ENCODE data around the gene ZC3H7A. TPM values are rescaled to one million over a fixed set of nuclear protein-coding genes. Genes with fewer than 3 reads are reported as not detected.

ZC3H7A gene
- total RNA-seq, 1 donor from 2014 or later, result 62.1 TPM

DNA sequence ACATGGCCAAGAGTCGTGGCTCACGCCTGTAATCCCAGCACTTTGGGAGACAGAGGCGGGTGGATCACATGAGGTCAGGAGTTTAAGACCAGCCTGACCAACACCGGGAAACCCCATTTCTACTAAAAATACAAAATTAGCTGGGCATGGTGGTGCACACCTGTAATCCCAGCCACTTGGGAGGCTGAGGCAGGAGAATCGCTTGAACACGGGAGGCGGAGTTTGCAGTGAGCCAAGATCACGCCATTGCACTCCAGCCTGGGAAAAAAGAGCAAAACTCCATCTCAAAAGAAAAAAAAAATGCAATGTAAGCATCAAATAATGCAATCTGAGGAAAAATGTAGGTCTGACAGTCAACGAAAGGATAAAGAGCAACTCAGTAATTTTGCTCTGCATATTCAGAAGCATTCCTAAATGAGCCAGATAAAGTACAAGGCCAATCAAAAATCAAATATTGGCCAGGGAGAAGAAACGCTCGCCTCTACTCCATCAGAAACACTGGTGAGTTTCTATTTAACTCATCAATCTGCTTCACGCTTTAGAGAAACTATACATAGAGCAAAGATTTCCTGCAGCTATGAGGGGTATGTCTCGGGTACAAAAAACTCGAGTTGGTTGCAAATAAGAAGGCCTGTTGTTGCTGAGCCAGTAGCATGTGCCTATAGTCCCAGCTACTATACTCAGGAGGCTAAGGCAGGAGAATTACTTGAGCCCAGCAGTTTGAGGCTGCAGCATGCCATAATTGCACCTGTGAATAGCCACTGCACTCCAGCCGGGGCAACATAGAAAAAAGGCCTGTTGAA lies 58.1 kb downstream of the ZC3H7A start:
- no peak for DNase-seq (ENCODE audit: extremely low read depth, low read depth, low spot score)

DNA sequence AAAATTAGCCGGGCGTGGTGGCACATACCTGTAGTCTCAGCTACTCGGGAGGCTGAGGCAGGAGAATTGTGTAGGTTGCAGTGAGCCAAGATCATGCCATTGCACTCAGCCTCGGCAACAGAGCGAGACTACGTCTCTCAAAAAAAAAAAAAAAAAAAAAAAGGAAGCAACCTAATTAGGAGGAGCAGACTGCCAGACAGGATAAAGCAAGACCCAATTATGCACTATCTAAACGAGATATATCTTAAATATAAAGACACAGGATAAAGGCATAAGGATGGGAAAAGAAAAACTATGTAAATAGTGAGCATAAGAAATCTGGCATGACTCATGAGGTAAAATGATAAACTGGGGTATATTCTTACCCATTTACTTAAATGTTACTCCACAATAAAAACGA lies 59.3 kb downstream of the ZC3H7A start:
- no peak for DNase-seq (ENCODE audit: extremely low read depth, low read depth, low spot score)

DNA sequence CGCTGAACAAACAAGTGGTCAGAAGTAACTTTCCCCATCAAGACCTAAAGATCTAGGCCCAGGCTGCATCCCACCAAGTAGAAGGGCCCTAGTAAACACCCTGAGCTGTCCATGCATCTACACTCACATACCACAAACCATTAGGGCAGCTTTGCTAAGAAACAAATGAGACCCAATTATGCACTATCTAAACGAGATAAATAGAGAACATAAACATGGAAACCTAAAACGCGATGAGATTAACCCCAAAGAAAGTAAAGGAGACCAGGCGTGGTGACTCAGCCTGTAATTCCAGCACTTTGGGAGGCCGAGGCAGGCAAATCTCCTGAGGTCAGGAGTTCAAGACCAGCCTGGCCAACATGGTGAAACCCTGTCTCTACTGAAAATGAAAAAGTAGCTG lies 60.2 kb downstream of the ZC3H7A start:
- DNase-seq (ENCODE audit: extremely low read depth, low read depth, low spot score), result no peak

DNA sequence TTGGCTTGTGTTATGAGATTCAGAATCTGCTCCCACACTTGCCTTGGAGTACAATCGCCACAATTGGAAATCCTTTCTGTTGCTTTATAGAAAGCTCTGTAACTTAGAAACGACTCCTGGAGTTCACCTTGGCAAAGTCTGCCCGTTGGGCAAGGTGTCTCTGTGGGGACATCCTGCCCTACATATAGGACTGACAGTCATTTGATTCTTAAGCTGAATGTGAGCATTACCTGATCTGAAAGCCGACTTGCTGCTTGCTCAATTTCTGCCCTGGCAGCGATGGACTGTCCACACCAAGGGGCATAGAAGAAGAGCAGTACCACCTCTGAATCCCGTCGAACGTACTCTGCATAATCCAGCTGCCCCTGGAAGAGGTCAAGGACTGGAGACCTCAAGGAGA lies 61.3 kb downstream of the ZC3H7A start:
- no peak for DNase-seq (ENCODE audit: extremely low read depth, low read depth, low spot score)

DNA sequence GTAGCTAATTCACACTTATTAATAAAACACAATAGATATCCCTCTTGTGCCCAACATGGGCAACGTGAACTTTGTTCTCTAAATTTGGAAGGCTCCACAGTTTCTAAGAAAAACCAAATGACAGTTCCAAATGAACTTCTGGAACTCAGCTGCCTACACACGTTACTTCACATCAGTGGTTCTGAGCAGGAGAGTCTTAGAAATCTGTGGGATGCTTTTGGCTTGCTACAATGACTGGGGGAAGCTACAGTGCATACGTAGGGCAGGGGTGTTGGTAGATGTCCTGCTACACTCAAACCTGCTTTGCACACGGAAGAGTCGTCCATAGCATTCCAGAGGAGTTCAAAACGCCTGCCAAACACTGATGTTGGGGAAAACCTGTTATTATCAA lies 62.4 kb downstream of the ZC3H7A start:
- DNase-seq (ENCODE audit: extremely low read depth, low read depth, low spot score), result no peak

DNA sequence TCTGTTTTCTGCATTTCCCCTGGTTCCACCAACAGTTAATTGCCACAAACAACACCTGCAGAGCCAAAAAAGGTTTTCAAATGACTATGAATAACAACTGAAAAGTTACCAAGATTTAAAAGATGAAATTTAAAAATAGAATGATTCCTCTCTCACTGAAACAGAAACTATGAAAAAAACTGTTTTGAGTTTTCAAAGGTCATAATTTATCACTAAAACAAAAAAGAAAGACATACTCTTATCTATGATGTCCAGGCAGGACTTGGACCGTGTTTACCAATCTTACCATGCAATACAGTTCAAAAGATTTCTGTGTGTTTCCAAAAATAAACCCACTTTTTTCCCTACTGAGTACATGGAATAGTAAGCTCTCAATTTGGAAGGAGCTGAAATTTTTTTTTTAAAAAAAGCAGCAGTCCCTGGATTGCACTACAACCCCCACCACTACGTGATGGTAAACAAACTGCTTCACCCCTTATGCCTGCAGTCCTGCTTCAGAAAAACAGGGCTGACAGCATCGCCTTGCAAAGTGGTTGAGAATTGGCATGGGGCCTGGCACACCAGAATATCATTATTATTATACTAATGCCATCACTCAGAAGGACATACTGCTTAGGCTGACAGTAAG lies 62.9 kb downstream of the ZC3H7A start:
- DNase-seq (ENCODE audit: extremely low read depth, low read depth, low spot score), result no peak

DNA sequence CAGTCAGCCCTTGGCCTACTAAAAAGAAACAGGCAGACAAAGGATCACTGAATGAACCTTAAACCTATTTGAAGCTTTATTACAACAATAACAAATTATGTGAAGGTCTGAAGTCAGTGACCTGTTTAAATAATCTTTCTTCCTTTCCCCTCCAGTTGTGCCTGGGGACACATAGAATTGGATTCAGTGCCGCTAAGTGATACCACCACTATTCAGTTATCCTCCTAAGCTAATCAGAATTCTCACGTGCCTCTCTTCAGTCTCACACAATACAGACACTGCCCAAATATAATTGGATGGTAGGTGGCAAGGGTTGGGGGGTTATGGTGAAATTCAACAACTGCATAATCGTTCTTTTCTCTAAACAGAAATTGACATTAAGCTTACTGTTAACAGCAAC lies 65.8 kb downstream of the ZC3H7A start:
- no peak for DNase-seq (ENCODE audit: extremely low read depth, low read depth, low spot score)

DNA sequence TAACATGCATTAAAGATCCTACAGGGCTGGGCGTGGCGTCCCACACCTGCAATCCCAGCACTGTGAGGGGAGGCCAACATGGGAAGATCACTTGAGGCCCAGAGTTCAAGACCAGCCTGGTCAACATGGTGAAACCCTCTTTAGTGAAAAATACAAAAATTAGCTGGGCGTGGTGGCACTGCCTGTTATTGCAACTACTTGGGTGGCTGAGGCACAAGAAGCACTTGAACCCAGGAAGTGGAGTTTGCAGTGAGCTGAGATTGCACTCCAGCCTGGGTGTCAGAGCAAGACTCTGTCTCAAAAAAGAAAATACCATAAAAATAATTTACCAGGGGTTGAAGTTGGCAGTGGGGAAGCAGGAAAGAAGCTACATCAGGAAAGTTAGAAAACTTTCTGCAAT lies 67.3 kb downstream of the ZC3H7A start:
- no peak for DNase-seq (ENCODE audit: extremely low read depth, low read depth, low spot score)

DNA sequence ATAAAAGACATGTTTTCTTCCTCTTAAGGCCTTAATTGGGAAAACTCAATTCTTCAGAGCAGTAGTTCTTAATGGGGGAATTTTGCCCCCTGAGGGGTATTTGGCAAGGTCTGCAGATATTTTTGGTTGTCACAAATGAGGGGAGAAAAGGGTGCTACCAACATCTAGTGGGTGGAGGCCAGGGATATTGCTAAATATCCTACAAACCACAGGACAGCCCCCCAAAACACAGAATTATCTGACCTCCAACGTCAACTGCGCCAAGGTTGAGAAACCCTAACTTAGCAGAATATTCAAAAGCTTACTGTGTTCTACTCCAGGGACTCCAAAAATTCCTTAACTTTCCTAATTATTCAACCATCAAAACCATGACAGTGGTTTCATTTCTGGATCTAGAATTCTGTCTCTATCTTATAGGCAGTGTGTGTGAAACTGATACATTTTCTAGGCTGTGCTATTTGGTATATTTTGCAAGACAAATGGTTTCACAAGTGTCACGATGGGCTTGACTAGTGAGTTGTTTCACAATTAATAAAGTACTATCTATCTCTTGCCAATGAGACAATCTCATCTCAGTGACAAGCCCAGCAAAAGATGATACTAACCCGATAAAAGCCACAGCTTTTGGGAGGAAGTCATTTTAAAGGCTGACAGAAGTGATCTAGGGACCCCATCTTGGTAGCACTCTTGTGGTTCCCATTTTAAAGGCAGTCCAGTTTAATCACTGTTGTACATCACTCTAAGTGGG lies 69.1 kb downstream of the ZC3H7A start:
- no peak for DNase-seq (ENCODE audit: extremely low read depth, low read depth, low spot score)

DNA sequence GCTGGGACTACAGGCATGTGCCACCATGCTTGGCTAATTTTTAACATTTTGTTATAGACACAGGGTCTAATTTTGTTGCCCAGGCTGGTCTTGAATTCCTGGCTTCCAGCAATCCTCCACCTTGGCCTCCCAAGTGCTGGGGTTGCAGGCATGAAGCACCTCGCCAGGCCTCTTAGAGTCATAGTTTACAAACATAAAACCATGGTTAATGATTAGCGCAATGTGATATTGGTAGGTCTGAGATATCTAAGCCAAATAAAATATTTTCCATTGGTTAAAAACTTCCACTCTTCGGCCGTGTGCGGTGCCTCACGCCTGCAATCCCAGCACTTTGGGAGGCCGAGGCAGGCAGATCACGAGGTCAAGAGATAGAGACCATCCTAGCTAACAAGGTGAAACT lies 71.0 kb downstream of the ZC3H7A start:
- no peak for DNase-seq (ENCODE audit: extremely low read depth, low read depth, low spot score)

DNA sequence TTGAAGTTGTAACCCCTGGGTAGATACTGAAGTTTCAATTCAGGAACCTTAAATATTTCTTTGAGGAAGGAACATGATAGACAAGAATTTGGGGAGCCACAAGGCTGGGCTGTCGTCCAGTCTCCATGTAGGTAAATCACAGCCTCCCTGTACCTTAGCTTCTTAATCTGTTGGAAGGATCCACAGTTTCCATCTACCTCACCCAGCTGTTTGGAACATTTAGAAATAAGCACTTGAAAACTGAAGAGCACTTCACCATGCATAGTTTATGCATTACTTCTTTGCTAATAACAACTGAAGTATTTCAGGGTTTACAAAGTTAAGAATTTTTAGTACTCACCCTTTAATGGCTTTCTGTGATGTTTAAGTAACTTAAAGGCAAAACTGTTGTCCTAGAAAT lies 71.6 kb downstream of the ZC3H7A start:
- DNase-seq (ENCODE audit: extremely low read depth, low read depth, low spot score), result no peak

DNA sequence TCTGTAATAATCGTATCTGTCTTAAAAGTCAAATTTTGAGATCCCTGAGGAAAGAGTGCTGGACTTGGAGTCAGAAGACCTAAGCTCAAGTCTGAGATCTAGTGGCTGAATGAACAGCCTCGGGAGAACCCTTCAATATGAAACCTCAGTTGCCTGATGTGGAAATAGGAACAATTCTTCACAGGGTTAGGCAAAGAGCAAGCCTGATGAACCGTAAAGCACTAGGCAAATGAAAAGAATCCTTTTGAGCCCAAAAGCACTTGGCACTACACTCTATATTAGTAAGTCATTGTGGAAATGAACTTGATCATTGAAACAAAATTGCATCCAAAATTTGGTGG lies 74.6 kb downstream of the ZC3H7A start:
- DNase-seq (ENCODE audit: extremely low read depth, low read depth, low spot score), result no peak

DNA sequence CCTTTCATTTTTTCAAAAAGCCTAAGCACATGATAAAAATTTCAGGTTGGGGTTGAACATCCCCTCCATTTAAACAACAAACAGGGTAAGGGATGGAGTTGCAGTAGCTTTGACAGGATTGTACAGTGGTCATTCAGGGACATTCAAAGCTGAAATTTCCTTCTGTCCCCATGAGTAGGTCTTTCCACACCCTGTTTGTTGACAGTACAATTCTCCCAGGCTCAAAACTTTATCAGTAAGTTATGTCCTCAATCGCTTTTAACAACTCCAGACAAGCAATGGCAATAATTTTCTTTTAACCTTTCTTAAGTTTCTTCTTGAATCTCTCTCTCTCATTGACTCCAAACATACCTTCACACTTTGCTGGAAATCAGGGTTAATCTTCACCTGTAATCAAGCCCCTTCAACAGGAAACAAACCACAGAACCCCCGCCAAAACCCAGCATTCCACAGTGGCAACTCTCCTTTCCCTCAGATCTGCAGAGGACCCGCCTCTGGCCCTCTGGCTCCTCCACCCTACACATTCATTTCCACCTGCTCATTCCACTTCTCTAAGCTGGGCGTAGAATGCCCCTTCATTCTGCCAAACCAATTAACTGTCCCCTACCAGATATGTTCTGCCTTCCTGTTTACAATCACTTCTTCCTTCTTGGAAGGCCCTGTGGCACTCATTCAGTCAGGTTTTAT lies 75.1 kb downstream of the ZC3H7A start:
- DNase-seq (ENCODE audit: extremely low read depth, low read depth, low spot score), result no peak

DNA sequence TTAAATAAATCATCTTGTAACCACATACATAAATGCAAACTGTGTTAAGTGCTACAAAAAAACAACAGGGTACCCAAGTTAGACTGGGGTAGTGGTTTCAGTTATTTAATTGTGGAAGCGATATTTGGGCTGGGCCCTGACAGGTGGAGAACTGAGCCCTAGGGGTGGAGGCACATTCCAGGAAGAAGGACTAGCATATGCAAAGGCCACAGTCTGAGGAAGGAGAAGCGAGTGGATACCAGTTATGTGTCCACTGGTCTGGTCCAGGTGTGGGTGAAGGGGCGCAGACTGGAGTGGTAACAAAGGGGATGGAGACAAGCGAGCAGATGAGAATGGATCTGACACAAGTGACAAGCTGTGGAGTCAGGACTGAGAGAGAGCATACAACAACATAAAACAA lies 77.3 kb downstream of the ZC3H7A start:
- DNase-seq (ENCODE audit: extremely low read depth, low read depth, low spot score), result no peak

DNA sequence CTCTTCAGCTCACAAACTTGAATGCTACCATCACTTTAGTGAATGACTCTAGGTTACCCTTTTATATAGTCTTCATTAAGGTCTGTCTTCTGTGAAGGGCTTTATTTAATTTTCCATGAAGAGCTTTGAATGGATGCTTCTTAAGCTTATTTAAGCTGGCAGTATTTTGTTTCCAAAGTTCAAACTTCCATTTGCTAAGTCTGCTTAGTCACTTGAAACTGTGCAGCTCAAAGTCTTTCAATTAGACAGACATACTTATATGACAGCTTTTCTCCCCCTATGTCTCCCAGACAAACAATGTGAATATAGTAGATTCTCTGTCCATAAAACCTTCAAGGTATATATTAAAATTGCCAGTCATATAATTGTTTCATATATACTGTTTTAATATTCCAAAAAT lies 77.9 kb downstream of the ZC3H7A start:
- DNase-seq (ENCODE audit: extremely low read depth, low read depth, low spot score), result no peak

DNA sequence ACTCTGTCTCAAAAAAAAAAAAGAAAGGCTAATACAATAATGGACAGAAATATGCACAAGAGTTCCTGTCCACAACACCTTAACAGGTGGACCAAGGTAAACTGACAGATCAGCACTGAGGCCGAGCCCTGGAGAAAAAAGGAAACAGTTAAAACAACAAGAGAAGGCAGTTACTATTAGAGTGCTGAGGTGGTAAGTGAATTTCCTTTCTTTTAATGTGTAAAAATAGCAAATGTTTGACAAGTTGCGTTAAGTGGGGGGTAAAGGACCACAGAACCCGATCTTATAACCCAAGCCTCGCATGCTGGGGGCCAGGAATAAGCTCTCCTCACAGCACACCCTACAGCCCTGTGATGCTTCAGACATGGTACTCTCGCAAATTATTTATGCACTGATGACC lies 79.2 kb downstream of the ZC3H7A start:
- DNase-seq (ENCODE audit: extremely low read depth, low read depth, low spot score), result no peak

DNA sequence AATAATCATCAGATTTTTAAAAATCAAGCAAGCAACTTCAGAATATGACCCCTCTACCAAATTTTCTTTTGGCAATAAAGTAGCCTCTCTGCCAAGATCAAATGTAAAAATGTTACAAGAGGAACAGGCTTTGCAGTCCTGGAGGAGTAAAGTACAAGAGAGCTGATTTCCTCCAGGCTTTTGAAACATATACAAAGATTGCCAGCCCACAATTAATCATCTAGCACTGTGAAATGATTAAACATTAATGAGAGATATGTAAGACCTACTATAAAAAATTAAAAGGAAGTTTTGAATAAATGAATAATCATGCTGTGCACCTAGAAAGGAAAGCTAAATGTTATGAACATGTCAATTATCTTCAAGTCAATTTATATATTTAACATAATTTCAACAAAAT lies 80.7 kb downstream of the ZC3H7A start:
- DNase-seq (ENCODE audit: extremely low read depth, low read depth, low spot score), result no peak

DNA sequence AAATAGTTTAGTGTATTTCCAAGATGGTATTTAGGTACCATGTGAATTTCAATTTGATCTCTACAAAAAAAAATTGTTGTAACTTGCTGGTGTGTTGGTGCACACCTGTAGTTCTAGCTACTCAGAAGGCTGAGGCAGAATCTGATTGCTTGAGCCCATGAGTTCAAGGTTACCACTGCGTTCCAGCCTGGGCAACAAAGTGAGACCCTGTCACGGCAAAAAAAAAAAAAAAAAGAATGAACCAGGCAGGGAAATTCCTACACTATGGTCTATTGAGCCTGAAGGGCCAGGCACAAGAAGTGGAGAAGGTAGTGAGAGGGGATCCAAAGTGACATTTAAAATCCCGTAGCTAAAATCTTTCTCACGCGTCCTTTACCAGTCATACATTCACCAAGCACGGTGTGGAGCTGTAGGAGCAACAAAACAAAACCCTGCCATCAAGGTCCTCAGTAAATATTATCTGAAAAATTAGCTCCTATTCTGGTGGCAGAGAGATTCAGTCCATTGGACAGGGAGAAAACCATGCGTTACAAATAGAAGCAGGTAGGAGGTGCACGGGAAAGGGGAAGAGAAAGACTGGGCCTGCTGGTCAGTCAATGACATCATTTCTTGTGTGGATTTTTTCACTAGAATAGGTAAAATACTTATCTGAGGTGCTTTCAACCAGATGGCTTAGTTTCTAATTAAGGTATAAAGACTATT lies 81.7 kb downstream of the ZC3H7A start:
- DNase-seq (ENCODE audit: extremely low read depth, low read depth, low spot score), result no peak

DNA sequence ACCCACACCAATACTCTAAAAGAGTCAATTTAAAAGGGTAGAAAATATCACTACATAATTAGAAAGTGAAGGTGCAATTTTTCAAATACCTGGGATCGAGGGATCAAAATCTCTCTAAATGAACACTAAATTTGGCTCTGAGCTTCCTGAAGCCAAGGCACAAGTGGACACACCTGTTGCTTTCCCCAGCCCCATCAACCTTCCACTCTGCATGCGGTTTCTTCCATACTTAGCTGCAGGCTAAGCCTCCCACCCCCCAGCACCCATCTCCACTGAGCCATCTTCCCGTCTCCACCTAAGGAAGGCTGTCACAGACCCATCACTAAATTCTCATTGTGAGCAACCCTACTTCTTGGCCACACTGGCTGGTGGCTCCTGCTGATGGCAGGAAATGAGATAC lies 84.9 kb downstream of the ZC3H7A start:
- DNase-seq (ENCODE audit: extremely low read depth, low read depth, low spot score), result no peak

DNA sequence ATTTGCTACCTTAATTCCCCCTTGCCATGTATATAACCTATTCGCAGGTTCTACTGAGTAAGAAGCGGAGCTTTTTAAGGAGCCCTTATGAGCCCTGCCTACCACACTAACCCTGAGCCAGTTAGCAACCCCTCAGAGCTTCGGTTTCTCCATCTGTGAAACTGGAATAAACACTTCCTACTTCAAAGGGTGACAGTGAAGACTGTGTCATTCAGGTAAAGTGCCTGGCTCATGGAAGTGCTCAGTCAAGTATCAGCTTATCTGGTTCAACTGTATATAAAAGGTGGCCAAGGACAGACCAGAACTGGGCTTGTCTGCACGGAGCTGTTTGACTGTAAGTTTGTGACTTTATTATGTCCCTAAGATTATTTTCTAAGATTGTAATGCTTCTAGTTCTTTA lies 85.4 kb downstream of the ZC3H7A start:
- no peak for DNase-seq (ENCODE audit: extremely low read depth, low read depth, low spot score)

DNA sequence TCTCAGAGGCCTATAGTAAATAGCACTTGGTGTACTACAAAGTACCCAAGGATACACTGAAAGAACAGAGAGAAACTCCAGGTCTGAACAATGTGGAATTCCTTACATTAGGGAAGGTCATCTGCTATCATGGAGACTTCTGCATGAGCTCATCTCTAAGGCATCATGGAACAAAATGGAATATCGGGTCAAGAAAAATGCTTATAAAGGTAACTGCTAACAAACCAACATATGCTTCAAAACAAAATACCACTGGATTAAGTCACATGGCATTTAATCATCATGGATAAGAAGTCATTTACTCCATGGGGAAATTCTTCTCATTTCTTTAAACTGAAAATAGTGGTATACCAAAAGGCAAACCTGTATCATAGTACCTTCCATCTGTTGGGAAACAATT lies 88.6 kb downstream of the ZC3H7A start:
- no peak for DNase-seq (ENCODE audit: extremely low read depth, low read depth, low spot score)

Data from glomerular endothelial cell (primary cell).